ENCODE measurements around the gene STAM2. TPM values are rescaled to one million over a fixed set of nuclear protein-coding genes. Genes with fewer than 3 reads are reported as not detected.

Gene STAM2
- total RNA-seq, 6 donors from 2014 or later, result 13.5 to 56.0 (median 31.4) TPM

DNA sequence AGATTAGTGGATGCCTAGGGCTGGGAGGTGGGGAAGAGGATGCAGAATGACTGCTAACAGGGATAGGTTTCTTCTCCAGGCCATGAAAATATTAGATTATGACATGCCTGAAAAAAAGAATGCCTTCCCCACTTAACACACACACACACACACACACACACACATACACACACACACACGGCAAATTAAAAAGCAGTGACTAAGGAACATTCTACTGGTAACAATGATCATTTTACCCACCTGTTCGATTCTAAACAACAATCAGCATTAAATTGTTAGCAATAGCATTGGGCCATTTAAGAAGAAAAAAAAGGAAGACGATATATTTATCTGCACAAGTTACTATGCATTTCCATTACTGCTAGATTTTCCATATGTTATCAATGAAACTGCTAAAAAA lies 87.6 kb downstream of the STAM2 start:
- 79 to 81% methylated on average over 3 of the region's 3 CpGs for WGBS, 2 donors
- Histone ChIP-seq H3K27ac (no peak overlapping the region), H3K4me3 (no peak overlapping the region), H3K9me3 (no peaks in the 10 kb centered on the region), H3K27me3 (no peaks in the 10 kb centered on the region), H3K36me3 (no peaks in the 10 kb centered on the region), H3K4me1 (peaks cover 2 to 9% (median 8%) of the 10 kb centered on the region in 4 donors)
- TF ChIP-seq POLR2AphosphoS5 (IDR thresholded peaks at IDR 0.05) (no peak), EP300 (IDR thresholded peaks at IDR 0.05) (no peak), POLR2A (IDR thresholded peaks at IDR 0.05) (no peak)
- TF ChIP-seq, protein P1, sequence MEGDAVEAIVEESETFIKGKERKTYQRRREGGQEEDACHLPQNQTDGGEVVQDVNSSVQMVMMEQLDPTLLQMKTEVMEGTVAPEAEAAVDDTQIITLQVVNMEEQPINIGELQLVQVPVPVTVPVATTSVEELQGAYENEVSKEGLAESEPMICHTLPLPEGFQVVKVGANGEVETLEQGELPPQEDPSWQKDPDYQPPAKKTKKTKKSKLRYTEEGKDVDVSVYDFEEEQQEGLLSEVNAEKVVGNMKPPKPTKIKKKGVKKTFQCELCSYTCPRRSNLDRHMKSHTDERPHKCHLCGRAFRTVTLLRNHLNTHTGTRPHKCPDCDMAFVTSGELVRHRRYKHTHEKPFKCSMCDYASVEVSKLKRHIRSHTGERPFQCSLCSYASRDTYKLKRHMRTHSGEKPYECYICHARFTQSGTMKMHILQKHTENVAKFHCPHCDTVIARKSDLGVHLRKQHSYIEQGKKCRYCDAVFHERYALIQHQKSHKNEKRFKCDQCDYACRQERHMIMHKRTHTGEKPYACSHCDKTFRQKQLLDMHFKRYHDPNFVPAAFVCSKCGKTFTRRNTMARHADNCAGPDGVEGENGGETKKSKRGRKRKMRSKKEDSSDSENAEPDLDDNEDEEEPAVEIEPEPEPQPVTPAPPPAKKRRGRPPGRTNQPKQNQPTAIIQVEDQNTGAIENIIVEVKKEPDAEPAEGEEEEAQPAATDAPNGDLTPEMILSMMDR (IDR thresholded peaks at IDR 0.05), result no peak
- no peak for ATAC-seq (ENCODE audit: low FRiP score in 2 of 2)
- no peak for DNase-seq

DNA sequence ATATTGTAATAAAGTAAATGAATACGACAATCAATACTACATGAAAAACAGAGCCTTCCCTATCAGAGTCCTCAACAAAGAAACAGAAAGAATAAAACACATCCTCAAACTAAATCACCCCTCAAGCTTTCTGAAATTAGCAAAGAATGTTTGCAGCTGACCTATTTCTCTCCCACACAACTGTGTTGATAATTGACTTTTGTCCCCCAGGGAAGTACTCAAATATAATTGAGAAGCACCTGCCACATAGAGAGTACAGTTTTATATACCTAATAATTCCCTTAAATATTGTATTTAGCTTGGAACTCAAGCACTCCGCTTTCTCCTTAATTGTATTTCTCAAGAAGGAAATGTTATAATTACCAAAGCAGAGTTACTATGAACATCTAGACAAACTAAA lies 89.3 kb downstream of the STAM2 start:
- DNase-seq (no peak), ATAC-seq (ENCODE audit: low FRiP score in 2 of 2) (no peak)
- WGBS, 2 donors, result 88 to 95% methylated on average over 2 of the region's 2 CpGs

DNA sequence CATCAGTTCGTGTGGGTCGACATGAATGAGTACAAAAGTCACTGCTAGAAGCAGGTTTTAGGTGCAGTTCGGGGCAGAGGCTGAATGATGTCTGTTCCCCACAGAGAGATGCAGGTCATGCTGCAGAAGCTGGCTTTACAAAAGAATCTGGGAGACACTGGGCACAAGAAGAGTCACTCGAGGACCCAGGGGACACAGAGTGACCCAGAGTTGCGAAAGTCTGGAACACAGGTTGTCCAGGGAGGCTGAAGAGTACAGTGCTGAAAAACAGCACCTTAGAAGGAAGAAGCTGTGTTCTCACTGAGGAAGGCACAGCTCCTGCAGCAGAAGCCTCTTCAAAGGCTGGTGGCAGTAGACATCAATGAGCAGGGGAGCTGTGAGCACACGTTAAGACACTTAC lies 91.5 kb downstream of the STAM2 start:
- Histone ChIP-seq H3K4me3 (no peak overlapping the region), H3K9me3 (no peaks in the 10 kb centered on the region), H3K27ac (no peak overlapping the region), H3K4me1 (peaks cover under 1 to 7% (median 3%) of the 10 kb centered on the region in 4 donors), H3K36me3 (no peaks in the 10 kb centered on the region), H3K27me3 (no peaks in the 10 kb centered on the region)
- peak in 1 of 2 donors; percentile 53 for DNase-seq
- 73 to 77% methylated on average over 6 of the region's 6 CpGs for WGBS, 2 donors
- no peak for ATAC-seq (ENCODE audit: low FRiP score in 2 of 2)
- TF ChIP-seq, protein P1 (IDR thresholded peaks at IDR 0.05), result no peak
- TF ChIP-seq POLR2A (IDR thresholded peaks at IDR 0.05) (no peak), EP300 (IDR thresholded peaks at IDR 0.05) (no peak), POLR2AphosphoS5 (IDR thresholded peaks at IDR 0.05) (no peak)

More for the DNA sequence above, 89.3 kb downstream of the STAM2 start:
- H3K9me3 ChIP-seq, result no peaks in the 10 kb centered on the region
- TF ChIP-seq EP300 (IDR thresholded peaks at IDR 0.05) (no peak), POLR2AphosphoS5 (IDR thresholded peaks at IDR 0.05) (no peak), POLR2A (IDR thresholded peaks at IDR 0.05) (no peak)
- TF ChIP-seq, protein P1 (IDR thresholded peaks at IDR 0.05), result no peak
- H3K4me1 ChIP-seq, result peaks cover 2 to 9% (median 8%) of the 10 kb centered on the region in 4 donors
- no peak overlapping the region for H3K27ac ChIP-seq
- no peaks in the 10 kb centered on the region for H3K36me3 ChIP-seq
- H3K4me3 ChIP-seq, result no peak overlapping the region
- H3K27me3 ChIP-seq, result no peaks in the 10 kb centered on the region

DNA sequence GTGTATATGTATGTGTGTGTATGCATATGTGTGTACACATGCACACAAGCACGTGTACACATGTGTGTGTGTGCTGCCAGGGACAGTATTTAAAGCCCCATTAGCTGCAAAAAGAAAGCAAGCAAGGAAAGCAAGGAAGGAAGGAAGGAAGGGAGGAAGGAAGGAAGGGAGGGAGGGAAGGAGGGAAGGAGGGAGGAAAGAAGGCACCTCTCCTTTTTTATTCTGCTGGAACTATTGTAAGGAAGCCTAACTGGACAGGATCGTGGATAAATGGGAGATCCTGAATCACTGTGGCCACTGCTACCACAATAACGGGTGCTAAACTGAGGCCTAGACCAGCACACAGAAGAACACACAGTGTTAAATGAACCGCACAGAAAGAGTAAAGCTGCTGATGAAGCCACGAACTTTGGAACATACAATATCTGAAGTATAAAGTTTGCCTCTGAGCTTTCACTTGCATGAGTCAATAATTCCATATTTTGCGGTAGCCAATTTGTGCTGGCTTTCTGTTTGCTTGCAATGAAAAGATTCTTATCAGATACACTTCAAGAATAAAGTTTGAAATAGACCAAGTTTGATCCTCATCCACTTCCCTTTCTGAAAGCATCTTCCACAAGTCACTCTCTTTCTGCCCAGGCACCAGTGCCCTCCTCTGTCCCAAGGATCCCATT lies 92.2 kb downstream of the STAM2 start:
- TF ChIP-seq EP300 (IDR thresholded peaks at IDR 0.05) (no peak), POLR2AphosphoS5 (IDR thresholded peaks at IDR 0.05) (no peak), POLR2A (IDR thresholded peaks at IDR 0.05) (no peak)
- TF ChIP-seq, protein P1 (IDR thresholded peaks at IDR 0.05), result no peak
- DNase-seq (no peak), ATAC-seq (ENCODE audit: low FRiP score in 2 of 2) (no peak)
- Histone ChIP-seq H3K9me3 (no peaks in the 10 kb centered on the region), H3K27ac (no peak overlapping the region), H3K27me3 (no peaks in the 10 kb centered on the region), H3K4me1 (no peaks in the 10 kb centered on the region), H3K36me3 (no peaks in the 10 kb centered on the region), H3K4me3 (no peak overlapping the region)
- 87 to 88% methylated on average over 6 of the region's 6 CpGs for WGBS, 2 donors

DNA sequence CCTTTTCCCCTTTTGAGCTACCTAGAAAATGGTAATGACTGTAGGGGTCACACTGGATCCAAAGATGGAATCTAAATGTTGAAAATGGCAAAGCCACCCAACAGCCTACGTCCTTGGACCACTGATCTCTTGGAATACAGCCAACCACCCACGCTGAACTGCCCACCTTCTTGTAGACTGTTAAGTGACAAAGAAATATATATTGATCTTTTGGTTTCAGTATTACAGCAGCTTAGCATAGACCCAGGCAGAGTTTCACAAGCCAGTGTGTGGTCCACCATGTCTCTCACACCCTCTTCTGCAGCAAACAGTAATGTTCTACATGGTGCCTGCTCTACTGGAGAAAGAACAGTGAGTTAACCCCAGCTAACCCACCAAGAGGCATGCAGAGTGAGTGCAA lies 96.9 kb downstream of the STAM2 start:
- ATAC-seq (ENCODE audit: low FRiP score in 2 of 2) (no peak), DNase-seq (no peak)
- no peaks in the 10 kb centered on the region for H3K4me1 ChIP-seq
- H3K4me3 ChIP-seq, result no peak overlapping the region
- no peaks in the 10 kb centered on the region for H3K9me3 ChIP-seq
- no peaks in the 10 kb centered on the region for H3K36me3 ChIP-seq
- no peak for TF ChIP-seq EP300 (IDR thresholded peaks at IDR 0.05)
- no peak for TF ChIP-seq POLR2A (IDR thresholded peaks at IDR 0.05)
- no peak for TF ChIP-seq POLR2AphosphoS5 (IDR thresholded peaks at IDR 0.05)
- TF ChIP-seq, protein P1 (IDR thresholded peaks at IDR 0.05), result no peak
- 77 to 95% methylated on average over 2 of the region's 2 CpGs for WGBS, 2 donors
- H3K27me3 ChIP-seq, result no peaks in the 10 kb centered on the region
- no peak overlapping the region for H3K27ac ChIP-seq
